RWPE2 (cell line): ENCODE results near the gene RAB11FIP5.
"Not testable (repeated sequence)": the region's sequence is repeated elsewhere in the genome, so short reads cannot be mapped to it uniquely, and the experiment has no call there.

ENCODE experiments used
- ATAC-seq: fragments of 200-7000 bp; cut with Tn5 transposase; 3 replicates; pipeline ENCODE4 v1.9.1; 2021; ENCODE audit warnings: low read depth
- DNase-seq: peaks from one replicate; pipeline ENCODE4 v3.0.0-alpha.2; 2020; ENCODE audit warnings: low spot score
- H3K27ac ChIP-seq: fragments of 450-650 bp; 2 replicates; pipeline ENCODE4 v1.5.1; 2017; ENCODE audit warnings: mild to moderate bottlenecking; ENCODE audit not compliant: poor library complexity, severe bottlenecking
- H3K27me3 ChIP-seq: fragments of 250-450 bp; sonication (Bioruptor Pico); 2 replicates; pipeline ENCODE4 v1.5.1; 2021; ENCODE audit warnings: mild to moderate bottlenecking, moderate library complexity; ENCODE audit not compliant: insufficient read depth, poor library complexity, severe bottlenecking
- H3K36me3 ChIP-seq: fragments of 250-450 bp; sonication (Bioruptor Pico); 2 replicates; pipeline ENCODE4 v1.5.1; 2020; ENCODE audit warnings: low read depth, mild to moderate bottlenecking, moderate library complexity
- H3K4me1 ChIP-seq: fragments of 250-450 bp; sonication (Bioruptor Pico); 2 replicates; pipeline ENCODE4 v1.5.1; 2021; ENCODE audit warnings: mild to moderate bottlenecking, moderate library complexity; ENCODE audit not compliant: insufficient read depth, poor library complexity, severe bottlenecking
- H3K4me3 ChIP-seq: fragments of 250-450 bp; sonication (Bioruptor Pico); 2 replicates; pipeline ENCODE4 v1.5.1; 2021; ENCODE audit warnings: mild to moderate bottlenecking, moderate library complexity; ENCODE audit not compliant: severe bottlenecking
- H3K9me3 ChIP-seq: fragments of 250-450 bp; sonication (Bioruptor Pico); 2 replicates; pipeline ENCODE4 v1.5.1; 2021; ENCODE audit warnings: mild to moderate bottlenecking, moderate library complexity; ENCODE audit not compliant: severe bottlenecking
- TF ChIP-seq, protein P1 (sequence below): fragments of 450-650 bp; IDR thresholded peaks from one replicate; pipeline ENCODE4 v1.5.1; 2017; ENCODE audit warnings: mild to moderate bottlenecking, moderate library complexity; ENCODE audit not compliant: poor library complexity, severe bottlenecking

RAB11FIP5 gene

DNA sequence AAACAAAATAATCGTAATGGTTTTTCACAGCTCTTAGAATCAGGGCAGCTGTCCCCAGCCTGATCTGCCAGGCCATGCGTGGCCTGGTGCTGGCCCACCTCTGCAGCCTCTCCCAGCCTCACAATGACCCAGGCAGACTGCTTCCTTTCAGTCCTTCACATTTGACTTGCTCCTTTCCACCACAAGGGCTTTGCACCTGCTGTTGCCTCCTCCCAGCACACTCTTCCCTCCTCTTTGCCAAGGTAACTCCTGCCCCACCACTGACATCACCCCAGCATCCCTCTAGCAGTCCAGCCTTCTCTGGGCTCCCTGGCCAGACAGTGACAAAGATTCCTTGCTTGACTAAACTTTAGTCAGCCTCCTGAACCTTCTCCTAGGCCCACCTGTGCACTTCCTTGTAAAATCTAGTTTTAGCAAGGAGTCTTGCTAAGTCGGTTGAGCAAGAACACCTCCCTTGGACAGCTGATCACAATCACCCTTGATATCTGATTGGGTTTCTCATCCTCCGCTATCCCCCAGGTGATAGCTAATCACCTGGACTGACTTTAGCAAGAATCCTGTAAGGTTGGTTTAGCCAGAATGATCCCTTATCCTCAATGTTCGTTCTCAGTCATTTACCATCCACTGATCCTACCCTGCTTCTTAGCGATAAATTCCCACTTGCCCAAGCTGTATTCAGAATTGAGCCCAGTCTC, 16.2 kb upstream of the RAB11FIP5 start:
- TF ChIP-seq, protein P1, sequence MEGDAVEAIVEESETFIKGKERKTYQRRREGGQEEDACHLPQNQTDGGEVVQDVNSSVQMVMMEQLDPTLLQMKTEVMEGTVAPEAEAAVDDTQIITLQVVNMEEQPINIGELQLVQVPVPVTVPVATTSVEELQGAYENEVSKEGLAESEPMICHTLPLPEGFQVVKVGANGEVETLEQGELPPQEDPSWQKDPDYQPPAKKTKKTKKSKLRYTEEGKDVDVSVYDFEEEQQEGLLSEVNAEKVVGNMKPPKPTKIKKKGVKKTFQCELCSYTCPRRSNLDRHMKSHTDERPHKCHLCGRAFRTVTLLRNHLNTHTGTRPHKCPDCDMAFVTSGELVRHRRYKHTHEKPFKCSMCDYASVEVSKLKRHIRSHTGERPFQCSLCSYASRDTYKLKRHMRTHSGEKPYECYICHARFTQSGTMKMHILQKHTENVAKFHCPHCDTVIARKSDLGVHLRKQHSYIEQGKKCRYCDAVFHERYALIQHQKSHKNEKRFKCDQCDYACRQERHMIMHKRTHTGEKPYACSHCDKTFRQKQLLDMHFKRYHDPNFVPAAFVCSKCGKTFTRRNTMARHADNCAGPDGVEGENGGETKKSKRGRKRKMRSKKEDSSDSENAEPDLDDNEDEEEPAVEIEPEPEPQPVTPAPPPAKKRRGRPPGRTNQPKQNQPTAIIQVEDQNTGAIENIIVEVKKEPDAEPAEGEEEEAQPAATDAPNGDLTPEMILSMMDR = no peak
- no peak for DNase-seq
- Histone ChIP-seq H3K4me1 (no peaks in the 10 kb centered on the region), H3K4me3 (no peak overlapping the region), H3K9me3 (no peaks in the 10 kb centered on the region), H3K27me3 (no peaks in the 10 kb centered on the region), H3K27ac (no peak overlapping the region), H3K36me3 (no peaks in the 10 kb centered on the region)
- ATAC-seq = no peak

DNA sequence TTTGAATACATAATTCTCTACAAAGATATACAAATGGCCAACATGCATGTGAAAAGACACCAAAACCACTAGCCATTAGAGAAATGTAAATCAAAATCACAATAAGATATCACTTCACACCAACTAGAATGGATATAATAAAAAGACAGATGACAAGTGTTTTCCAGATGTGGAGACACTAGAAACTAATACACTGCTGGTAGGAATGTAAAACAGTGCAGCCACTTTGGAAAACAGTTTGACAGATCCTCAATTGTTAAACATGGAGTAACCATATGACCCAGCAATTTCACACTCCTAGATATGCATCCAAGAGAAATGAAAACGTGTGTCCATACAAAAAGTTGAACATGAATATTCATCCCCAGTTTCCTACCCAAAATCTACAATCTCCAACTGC, 9.8 kb upstream of the RAB11FIP5 start:
- Histone ChIP-seq H3K9me3 (no peaks in the 10 kb centered on the region), H3K4me3 (no peak overlapping the region), H3K27me3 (no peaks in the 10 kb centered on the region), H3K36me3 (no peaks in the 10 kb centered on the region), H3K27ac (no peak overlapping the region), H3K4me1 (no peaks in the 10 kb centered on the region)
- TF ChIP-seq, protein P1 = no peak
- no peak for ATAC-seq
- no peak for DNase-seq

DNA sequence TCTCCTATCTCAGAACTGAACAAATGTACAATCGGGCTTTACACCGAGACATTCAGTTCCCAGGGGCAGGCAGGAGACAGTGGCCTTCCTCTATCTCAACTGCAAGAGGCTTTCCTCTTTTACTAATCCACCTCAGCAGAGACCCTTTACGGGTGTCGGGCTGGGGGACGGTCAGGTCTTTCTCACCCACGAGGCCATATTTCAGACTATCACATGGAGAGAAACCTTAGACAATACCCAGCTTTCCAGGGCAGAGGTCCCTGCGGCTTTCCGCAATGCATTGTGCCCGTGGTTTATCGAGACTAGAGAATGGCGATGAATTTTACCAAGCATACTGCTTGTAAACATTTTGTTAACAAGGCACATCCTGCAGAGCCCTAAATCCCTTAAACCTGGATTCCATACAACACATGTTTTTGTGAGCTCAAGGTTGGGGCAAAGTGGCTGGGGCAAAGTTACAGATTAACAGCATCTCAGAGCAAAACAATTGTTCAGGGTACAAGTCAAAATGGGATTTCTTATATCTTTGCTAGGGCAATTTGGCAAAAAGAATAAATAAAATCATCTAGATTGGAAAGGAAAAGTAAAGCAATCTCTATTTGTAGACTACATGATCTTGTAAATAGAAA, 7.0 kb upstream of the RAB11FIP5 start:
- not testable (repeated sequence) for H3K4me1 ChIP-seq, ATAC-seq, DNase-seq

DNA sequence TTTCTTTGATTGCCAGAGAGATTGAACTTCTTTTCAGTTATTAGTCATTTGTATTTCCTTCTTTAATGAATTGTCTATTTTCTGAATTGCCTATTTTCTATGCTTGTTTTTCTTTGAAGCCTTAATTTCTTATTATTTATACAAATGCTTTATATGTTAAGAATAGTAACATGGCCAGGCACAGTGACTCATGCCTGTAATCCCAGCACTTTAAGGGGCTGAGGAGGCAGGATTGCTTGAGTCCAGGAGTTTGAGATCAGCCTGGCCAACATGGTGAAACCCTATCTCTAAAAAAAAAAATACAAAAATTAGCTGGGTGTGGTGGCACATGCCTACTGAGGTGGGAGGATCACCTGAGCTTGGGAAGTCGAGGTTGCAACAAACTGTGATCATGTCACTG, 4.7 kb upstream of the RAB11FIP5 start:
- Histone ChIP-seq H3K36me3 (no peaks in the 10 kb centered on the region), H3K4me1 (no peaks in the 10 kb centered on the region), H3K4me3 (no peak overlapping the region), H3K9me3 (no peaks in the 10 kb centered on the region), H3K27ac (no peak overlapping the region), H3K27me3 (no peaks in the 10 kb centered on the region)
- ATAC-seq (no peak), DNase-seq (no peak)
- TF ChIP-seq, protein P1 = no peak

More for the DNA sequence above, 7.0 kb upstream of the RAB11FIP5 start:
- H3K4me3 ChIP-seq, H3K36me3 ChIP-seq, H3K27me3 ChIP-seq, H3K27ac ChIP-seq, H3K9me3 ChIP-seq: not testable (repeated sequence)

DNA sequence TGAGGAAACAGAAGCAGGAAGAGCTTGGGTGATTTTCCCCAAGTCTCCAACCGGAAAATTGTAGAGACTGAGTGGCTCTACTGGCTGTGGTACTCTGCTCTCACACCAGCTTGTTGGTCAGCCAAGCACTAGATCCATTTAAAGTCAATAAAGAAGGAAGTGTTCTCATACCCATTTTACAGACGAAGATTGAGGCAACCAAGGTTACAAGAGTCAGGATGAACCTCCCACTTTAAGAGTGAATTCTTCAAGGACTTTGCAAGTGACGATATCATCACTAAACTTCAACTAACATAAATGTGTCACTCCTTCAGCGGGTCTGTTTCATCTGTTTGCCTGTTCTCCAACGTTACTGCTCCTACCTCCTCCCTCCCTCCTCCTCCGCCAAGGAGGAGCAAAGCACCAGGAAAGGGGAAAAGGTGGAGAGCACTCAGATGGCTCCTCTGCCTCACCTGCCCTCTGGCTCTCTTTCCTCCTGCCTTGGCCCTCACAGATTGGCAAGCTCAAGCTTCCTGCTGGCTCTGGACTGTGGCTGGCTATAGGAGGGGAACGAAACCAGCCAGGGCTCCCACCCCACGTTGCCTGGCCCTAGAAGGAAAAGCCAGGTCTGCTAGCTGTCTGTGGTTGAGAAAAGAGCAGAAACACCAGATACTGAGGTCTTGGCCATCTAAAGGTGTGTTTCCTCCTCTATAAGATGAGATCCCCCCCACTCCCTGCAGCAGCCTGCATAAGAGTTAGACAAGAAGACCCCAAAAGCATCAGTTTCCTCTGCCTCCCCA, 3.6 kb upstream of the RAB11FIP5 start:
- TF ChIP-seq, protein P1 = no peak
- Histone ChIP-seq H3K9me3 (no peaks in the 10 kb centered on the region), H3K27ac (no peak overlapping the region), H3K4me3 (no peak overlapping the region), H3K4me1 (no peaks in the 10 kb centered on the region), H3K27me3 (no peaks in the 10 kb centered on the region), H3K36me3 (no peaks in the 10 kb centered on the region)
- no peak for ATAC-seq
- no peak for DNase-seq
